Gastrocnemius medialis (tissue), 4 donors: ENCODE results near the gene IRAK2.

ENCODE experiments used
- POLR2A ChIP-seq, 2 donors: fragments of 450-650 bp; IDR thresholded peaks; one replicate each; pipeline ENCODE4 v1.6.1; 2017; ENCODE audit warnings: antibody characterized with exemption in 2 of 2, mild to moderate bottlenecking in 2 of 2, moderate library complexity in 2 of 2
- TF ChIP-seq, protein P1 (sequence below), 5 experiments: fragments of 450-650 bp in 3 of 5; fragments of 200-600 bp in 2 of 5; sonication (generic) in 2 of 5; IDR thresholded peaks in 4 of 5; conservative IDR thresholded peaks in 1 of 5; 1 replicate in 4 of 5; 2 replicates in 1 of 5; pipeline ENCODE4 v1.5.1; 2016 to 2019; ENCODE audit warnings: antibody characterized with exemption in 5 of 5, mild to moderate bottlenecking in 3 of 5, moderate library complexity in 3 of 5

DNA sequence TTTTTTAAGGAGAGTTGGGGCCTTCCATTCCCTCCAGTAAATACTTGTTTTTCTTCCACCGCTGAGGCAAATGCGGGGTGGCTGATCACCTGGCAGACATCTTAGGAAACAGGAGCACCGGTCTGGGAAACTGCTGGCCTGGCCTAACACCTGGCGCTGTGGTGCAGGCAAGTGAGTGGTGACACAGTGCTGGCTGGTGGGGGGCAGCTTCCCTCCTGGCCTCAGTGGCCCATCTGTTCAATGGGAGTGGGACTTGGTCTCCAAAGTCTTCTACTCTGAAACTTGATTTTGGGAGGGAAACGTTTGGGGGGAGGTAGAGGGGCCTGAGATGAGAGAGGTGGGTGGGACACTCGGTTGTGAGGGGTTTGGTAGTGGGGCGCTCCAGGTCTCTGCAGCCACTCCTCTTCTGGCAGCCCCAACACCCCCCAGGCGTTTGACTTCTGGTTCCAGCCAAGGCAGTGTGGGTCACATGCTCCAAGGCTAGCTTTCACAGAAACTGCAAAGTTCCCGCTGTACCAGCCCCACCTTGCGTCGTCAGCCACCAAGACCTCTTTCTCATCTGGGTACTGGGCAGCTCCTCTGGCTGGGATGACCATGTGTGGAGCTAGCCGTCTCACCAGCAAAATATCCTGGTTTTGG lies 123.3 kb downstream of the IRAK2 start:
- TF ChIP-seq, protein P1, sequence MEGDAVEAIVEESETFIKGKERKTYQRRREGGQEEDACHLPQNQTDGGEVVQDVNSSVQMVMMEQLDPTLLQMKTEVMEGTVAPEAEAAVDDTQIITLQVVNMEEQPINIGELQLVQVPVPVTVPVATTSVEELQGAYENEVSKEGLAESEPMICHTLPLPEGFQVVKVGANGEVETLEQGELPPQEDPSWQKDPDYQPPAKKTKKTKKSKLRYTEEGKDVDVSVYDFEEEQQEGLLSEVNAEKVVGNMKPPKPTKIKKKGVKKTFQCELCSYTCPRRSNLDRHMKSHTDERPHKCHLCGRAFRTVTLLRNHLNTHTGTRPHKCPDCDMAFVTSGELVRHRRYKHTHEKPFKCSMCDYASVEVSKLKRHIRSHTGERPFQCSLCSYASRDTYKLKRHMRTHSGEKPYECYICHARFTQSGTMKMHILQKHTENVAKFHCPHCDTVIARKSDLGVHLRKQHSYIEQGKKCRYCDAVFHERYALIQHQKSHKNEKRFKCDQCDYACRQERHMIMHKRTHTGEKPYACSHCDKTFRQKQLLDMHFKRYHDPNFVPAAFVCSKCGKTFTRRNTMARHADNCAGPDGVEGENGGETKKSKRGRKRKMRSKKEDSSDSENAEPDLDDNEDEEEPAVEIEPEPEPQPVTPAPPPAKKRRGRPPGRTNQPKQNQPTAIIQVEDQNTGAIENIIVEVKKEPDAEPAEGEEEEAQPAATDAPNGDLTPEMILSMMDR (IDR thresholded peaks at IDR 0.05 in 4 of 5, conservative IDR thresholded peaks at IDR 0.05 in 1 of 5) = no peak
- TF ChIP-seq POLR2A (IDR thresholded peaks at IDR 0.05) = no peak
